Right kidney (tissue), 1 donor: ENCODE data around the gene ATP2B2.
"Not testable (repeated sequence)": the region's sequence is repeated elsewhere in the genome, so short reads cannot be mapped to it uniquely, and the experiment has no call there.

ENCODE experiments used
- DNase-seq: peaks from one replicate; pipeline ENCODE4 v3.0.0-alpha.2; 2016

The ATP2B2 gene

GRCh38 chr3:10319804-10320203, 185.6 kb downstream of the ATP2B2 start:
- no peak for DNase-seq

- no peak for DNase-seq
These were observed 186.1 kb downstream of the ATP2B2 start for GRCh38 chr3:10319251-10319650.

GRCh38 chr3:10317961-10318350, 187.4 kb downstream of the ATP2B2 start:
- no peak for DNase-seq

- no peak for DNase-seq
These were observed 187.9 kb downstream of the ATP2B2 start for GRCh38 chr3:10317311-10317960.

GRCh38 chr3:10315771-10316344, 189.5 kb downstream of the ATP2B2 start:
- DNase-seq: no peak

GRCh38 chr3:10315101-10315500, 190.3 kb downstream of the ATP2B2 start:
- no peak for DNase-seq

- no peak for DNase-seq
These were observed 192.5 kb downstream of the ATP2B2 start for GRCh38 chr3:10312861-10313260.

- DNase-seq: no peak
These were observed 193.0 kb downstream of the ATP2B2 start for GRCh38 chr3:10312391-10312790.

GRCh38 chr3:10311710-10312109, 193.7 kb downstream of the ATP2B2 start:
- no peak for DNase-seq

- no peak for DNase-seq
These were observed 194.8 kb downstream of the ATP2B2 start for GRCh38 chr3:10310578-10310977.

GRCh38 chr3:10309736-10310135, 195.7 kb downstream of the ATP2B2 start:
- no peak for DNase-seq

GRCh38 chr3:10308678-10309077, 196.7 kb downstream of the ATP2B2 start:
- DNase-seq: no peak

GRCh38 chr3:10306156-10306555, 199.2 kb downstream of the ATP2B2 start:
- DNase-seq: no peak

- DNase-seq: no peak
These were observed 200.0 kb downstream of the ATP2B2 start for GRCh38 chr3:10305331-10305902.

- no peak for DNase-seq
These were observed 200.5 kb downstream of the ATP2B2 start for GRCh38 chr3:10304905-10305304.

- no peak for DNase-seq
These were observed 201.6 kb downstream of the ATP2B2 start for GRCh38 chr3:10303785-10304184.

- no peak for DNase-seq
These were observed 202.3 kb downstream of the ATP2B2 start for GRCh38 chr3:10303105-10303504.

GRCh38 chr3:10300087-10300486, 205.3 kb downstream of the ATP2B2 start:
- no peak for DNase-seq

- no peak for DNase-seq
These were observed 205.7 kb downstream of the ATP2B2 start for GRCh38 chr3:10299679-10300078.

GRCh38 chr3:10299175-10299574, 206.2 kb downstream of the ATP2B2 start:
- no peak for DNase-seq

- DNase-seq: not testable (repeated sequence)
These were observed 207.3 kb downstream of the ATP2B2 start for GRCh38 chr3:10298064-10298463.

GRCh38 chr3:10294030-10294586, 211.3 kb downstream of the ATP2B2 start:
- no peak for DNase-seq

GRCh38 chr3:10292505-10293419, 212.6 kb downstream of the ATP2B2 start, which contains the start of gene GHRL:
GHRL (minus strand) TSS chr3:10292947; CDS start chr3:10290180, 2,767 bp downstream.
- no peak for DNase-seq
